HG03442 (cell line): ENCODE data around the gene ZNF345.

Source experiments
- ATAC-seq: cut with Tn5 transposase; IDR thresholded peaks from one replicate; pipeline ENCODE4 v1.9.1; 2021; ENCODE audit warnings: mild to moderate bottlenecking, moderate library complexity; ENCODE audit not compliant: unreplicated experiment

The ZNF345 gene

DNA sequence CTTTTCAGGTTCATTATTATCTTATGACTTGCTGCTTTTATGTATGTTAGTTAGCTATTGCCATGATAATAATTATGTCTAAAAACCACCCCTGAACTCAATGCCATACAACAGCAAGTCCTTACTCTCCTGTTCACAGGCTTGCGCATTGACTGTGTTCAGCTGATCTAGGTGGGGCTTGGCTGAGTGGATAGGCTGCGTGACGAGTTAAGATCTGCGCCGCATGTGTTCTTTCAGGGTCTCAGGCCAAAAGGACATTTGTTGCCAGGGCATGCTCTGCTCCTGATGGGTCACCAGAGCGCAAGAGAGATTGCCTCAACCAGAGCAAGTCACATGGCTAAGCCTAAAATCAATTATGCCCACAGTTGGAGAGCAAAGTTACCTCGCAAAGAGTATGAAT is 66.3 kb downstream of the ZNF345 start:
- no peak for ATAC-seq

- ATAC-seq: no peak
These were observed 67.4 kb downstream of the ZNF345 start for GRCh38 chr19:36918090-36918489.
